HCT116 (cell line): ENCODE measurements around the gene ATP6V0B.

Source experiments
- ELF1 ChIP-seq: IDR thresholded peaks from 2 replicates; pipeline ENCODE4 v1.6.1; 2012; ENCODE audit warnings: low read depth, borderline replicate concordance
- EZH2 ChIP-seq: fragments of 200-600 bp; sonication (generic); IDR thresholded peaks from 2 replicates; pipeline ENCODE4 v1.6.1; 2017; ENCODE audit warnings: antibody characterized with exemption, mixed run types
- POLR2A ChIP-seq: IDR thresholded peaks from 2 replicates; pipeline ENCODE4 v1.7.0; 2011; ENCODE audit warnings: borderline replicate concordance; ENCODE audit not compliant: insufficient read depth, insufficient read length; ENCODE audit errors: extremely low read depth
- POLR2AphosphoS5 ChIP-seq: IDR thresholded peaks from 2 replicates; pipeline ENCODE4 v1.6.1; 2011; ENCODE audit warnings: mild to moderate bottlenecking, low read depth, low read length, moderate library complexity
- SIN3A ChIP-seq: IDR thresholded peaks from 2 replicates; pipeline ENCODE4 v1.6.1; 2012; ENCODE audit warnings: low read depth
- TF ChIP-seq, protein P1 (sequence below): IDR thresholded peaks from 2 replicates; pipeline ENCODE4 v1.6.1; 2012
- TF ChIP-seq, protein P2 (sequence below), 3 experiments: fragments of 200-600 bp in 1 of 3; sonication (generic) in 1 of 3; IDR thresholded peaks in 2 of 3; conservative IDR thresholded peaks in 1 of 3; 2 replicates each; pipeline ENCODE4 v1.5.1; 2012 to 2017; ENCODE audit warnings: low read depth in 2 of 3, low read length in 2 of 3, antibody characterized with exemption in 1 of 3, borderline replicate concordance in 1 of 3, control low read depth in 1 of 3, mild to moderate bottlenecking in 1 of 3, mixed read lengths in 1 of 3, mixed run types in 1 of 3, moderate library complexity in 1 of 3; ENCODE audit not compliant: insufficient read depth in 1 of 3

- TF ChIP-seq, protein P1, sequence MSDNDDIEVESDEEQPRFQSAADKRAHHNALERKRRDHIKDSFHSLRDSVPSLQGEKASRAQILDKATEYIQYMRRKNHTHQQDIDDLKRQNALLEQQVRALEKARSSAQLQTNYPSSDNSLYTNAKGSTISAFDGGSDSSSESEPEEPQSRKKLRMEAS = no peak
- TF ChIP-seq POLR2AphosphoS5 (no peak), EZH2 (no peak), SIN3A (no peak), ELF1 (no peak), POLR2A (no peak)
- TF ChIP-seq, protein P2, sequence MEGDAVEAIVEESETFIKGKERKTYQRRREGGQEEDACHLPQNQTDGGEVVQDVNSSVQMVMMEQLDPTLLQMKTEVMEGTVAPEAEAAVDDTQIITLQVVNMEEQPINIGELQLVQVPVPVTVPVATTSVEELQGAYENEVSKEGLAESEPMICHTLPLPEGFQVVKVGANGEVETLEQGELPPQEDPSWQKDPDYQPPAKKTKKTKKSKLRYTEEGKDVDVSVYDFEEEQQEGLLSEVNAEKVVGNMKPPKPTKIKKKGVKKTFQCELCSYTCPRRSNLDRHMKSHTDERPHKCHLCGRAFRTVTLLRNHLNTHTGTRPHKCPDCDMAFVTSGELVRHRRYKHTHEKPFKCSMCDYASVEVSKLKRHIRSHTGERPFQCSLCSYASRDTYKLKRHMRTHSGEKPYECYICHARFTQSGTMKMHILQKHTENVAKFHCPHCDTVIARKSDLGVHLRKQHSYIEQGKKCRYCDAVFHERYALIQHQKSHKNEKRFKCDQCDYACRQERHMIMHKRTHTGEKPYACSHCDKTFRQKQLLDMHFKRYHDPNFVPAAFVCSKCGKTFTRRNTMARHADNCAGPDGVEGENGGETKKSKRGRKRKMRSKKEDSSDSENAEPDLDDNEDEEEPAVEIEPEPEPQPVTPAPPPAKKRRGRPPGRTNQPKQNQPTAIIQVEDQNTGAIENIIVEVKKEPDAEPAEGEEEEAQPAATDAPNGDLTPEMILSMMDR (IDR thresholded peaks at IDR 0.05 in 2 of 3, conservative IDR thresholded peaks at IDR 0.05 in 1 of 3; ENCODE audit: borderline replicate concordance in 1 of 3, insufficient read depth in 1 of 3, low read depth in 2 of 3, low read length in 2 of 3) = no peak
Measured at GRCh38 chr1:43978264-43978550, 3.4 kb downstream of the ATP6V0B start.
